ENCODE results near the gene ZPBP.
A peak's percentile ranks its signal among the peaks of the same experiment; 100 is the strongest.

ZPBP gene, protein sequence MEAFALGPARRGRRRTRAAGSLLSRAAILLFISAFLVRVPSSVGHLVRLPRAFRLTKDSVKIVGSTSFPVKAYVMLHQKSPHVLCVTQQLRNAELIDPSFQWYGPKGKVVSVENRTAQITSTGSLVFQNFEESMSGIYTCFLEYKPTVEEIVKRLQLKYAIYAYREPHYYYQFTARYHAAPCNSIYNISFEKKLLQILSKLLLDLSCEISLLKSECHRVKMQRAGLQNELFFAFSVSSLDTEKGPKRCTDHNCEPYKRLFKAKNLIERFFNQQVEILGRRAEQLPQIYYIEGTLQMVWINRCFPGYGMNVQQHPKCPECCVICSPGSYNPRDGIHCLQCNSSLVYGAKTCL
- long read RNA-seq: 0 reads

- Histone ChIP-seq H3K27ac (replicated peaks) (no peak within 1 kb of the TSS), H3K4me3 (replicated peaks; ENCODE audit: insufficient read depth, low read length) (no peak within 1 kb of the TSS), H3K27me3 (ENCODE audit: insufficient read depth, poor library complexity, severe bottlenecking) (peaks cover 3% of the 10 kb centered on the region)
- DNase-seq (ENCODE audit: low read depth in 1 of 2, low spot score in 1 of 2): peak; percentile 11 to 60
- TF ChIP-seq, protein P1, sequence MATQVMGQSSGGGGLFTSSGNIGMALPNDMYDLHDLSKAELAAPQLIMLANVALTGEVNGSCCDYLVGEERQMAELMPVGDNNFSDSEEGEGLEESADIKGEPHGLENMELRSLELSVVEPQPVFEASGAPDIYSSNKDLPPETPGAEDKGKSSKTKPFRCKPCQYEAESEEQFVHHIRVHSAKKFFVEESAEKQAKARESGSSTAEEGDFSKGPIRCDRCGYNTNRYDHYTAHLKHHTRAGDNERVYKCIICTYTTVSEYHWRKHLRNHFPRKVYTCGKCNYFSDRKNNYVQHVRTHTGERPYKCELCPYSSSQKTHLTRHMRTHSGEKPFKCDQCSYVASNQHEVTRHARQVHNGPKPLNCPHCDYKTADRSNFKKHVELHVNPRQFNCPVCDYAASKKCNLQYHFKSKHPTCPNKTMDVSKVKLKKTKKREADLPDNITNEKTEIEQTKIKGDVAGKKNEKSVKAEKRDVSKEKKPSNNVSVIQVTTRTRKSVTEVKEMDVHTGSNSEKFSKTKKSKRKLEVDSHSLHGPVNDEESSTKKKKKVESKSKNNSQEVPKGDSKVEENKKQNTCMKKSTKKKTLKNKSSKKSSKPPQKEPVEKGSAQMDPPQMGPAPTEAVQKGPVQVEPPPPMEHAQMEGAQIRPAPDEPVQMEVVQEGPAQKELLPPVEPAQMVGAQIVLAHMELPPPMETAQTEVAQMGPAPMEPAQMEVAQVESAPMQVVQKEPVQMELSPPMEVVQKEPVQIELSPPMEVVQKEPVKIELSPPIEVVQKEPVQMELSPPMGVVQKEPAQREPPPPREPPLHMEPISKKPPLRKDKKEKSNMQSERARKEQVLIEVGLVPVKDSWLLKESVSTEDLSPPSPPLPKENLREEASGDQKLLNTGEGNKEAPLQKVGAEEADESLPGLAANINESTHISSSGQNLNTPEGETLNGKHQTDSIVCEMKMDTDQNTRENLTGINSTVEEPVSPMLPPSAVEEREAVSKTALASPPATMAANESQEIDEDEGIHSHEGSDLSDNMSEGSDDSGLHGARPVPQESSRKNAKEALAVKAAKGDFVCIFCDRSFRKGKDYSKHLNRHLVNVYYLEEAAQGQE (IDR thresholded peaks at IDR 0.05; ENCODE audit: insufficient replicate concordance, low read depth): no peak
- no peak for TF ChIP-seq SPI1 (IDR thresholded peaks at IDR 0.05; ENCODE audit: borderline replicate concordance, low read depth)
- TF ChIP-seq CTCF (IDR thresholded peaks at IDR 0.05; ENCODE audit: insufficient read depth, low read length): peak; percentile 40
- no peak for TF ChIP-seq POLR2AphosphoS5 (IDR thresholded peaks at IDR 0.05; ENCODE audit: low read depth)
- TF ChIP-seq GABPA (IDR thresholded peaks at IDR 0.05; ENCODE audit: low read depth): peak; percentile 91
Observed at GRCh38 chr7:50092579-50093491, at the start of gene ZPBP. Gene ZPBP, minus strand, starts transcription at chr7:50093246. Its CDS starts 52 bp downstream, at chr7:50093194.

GRCh38 chr7:50142425-50143017 is 49.5 kb upstream of the ZPBP start:
- H3K27me3 ChIP-seq (ENCODE audit: insufficient read depth, poor library complexity, severe bottlenecking): no peaks in the 10 kb centered on the region
- H3K4me3 ChIP-seq (replicated peaks; ENCODE audit: insufficient read depth, low read length): no peak overlapping the region
- peak in 1 of 2 experiments; percentile 13 for DNase-seq (ENCODE audit: low read depth in 1 of 2, low spot score in 1 of 2)
- H3K27ac ChIP-seq (replicated peaks): no peak overlapping the region
- peak; percentile 33 for TF ChIP-seq CTCF (IDR thresholded peaks at IDR 0.05; ENCODE audit: insufficient read depth, low read length)
- no peak for TF ChIP-seq GABPA (IDR thresholded peaks at IDR 0.05; ENCODE audit: low read depth)

DNA sequence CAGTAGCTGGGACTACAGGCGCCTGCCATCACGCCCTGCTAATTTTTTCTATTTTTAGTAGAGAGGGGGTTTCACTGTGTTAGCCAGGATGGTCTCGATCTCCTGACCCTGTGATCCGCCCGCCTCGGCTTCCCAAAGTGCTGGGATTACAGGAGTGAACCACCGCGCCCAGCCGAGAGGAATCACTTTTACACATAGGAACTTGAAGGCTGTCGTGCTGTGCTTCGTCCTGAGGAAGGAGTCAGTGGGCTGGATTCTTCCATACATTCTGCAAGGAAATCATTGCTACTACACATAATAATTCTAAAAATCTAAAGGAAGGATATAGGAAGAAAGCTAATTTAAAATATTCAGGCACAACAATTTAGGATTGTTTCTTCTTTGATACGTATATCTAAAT is 48.8 kb upstream of the ZPBP start:
- Histone ChIP-seq H3K27me3 (ENCODE audit: insufficient read depth, poor library complexity, severe bottlenecking) (no peaks in the 10 kb centered on the region), H3K4me3 (replicated peaks; ENCODE audit: insufficient read depth, low read length) (no peak overlapping the region), H3K27ac (replicated peaks) (no peak overlapping the region)
- DNase-seq (ENCODE audit: low read depth in 1 of 2, low spot score in 1 of 2): no peak
- TF ChIP-seq, protein P1 (IDR thresholded peaks at IDR 0.05; ENCODE audit: insufficient replicate concordance, low read depth): no peak
- TF ChIP-seq SPI1 (IDR thresholded peaks at IDR 0.05; ENCODE audit: borderline replicate concordance, low read depth): no peak
- no peak for TF ChIP-seq GABPA (IDR thresholded peaks at IDR 0.05; ENCODE audit: low read depth)
- TF ChIP-seq POLR2AphosphoS5 (IDR thresholded peaks at IDR 0.05; ENCODE audit: low read depth): no peak
- TF ChIP-seq CTCF (IDR thresholded peaks at IDR 0.05; ENCODE audit: insufficient read depth, low read length): no peak

All from HL-60 (cell line).